ENCODE measurements around the gene NUDT14. TPM values are rescaled to one million over a fixed set of nuclear protein-coding genes. Genes with fewer than 3 reads are reported as not detected.

NUDT14 gene
- total RNA-seq, 6 donors from 2014 or later = 17.9 to 87.5 (median 54.9) TPM

GRCh38 chr14:105141486-105142281 lies 39.4 kb downstream of the NUDT14 start:
- H3K4me1 ChIP-seq = no peaks in the 10 kb centered on the region
- peaks cover 0 to 39% (median 12%) of the 10 kb centered on the region in 4 donors for H3K36me3 ChIP-seq
- H3K9me3 ChIP-seq = peaks cover 8 to 17% (median 12%) of the 10 kb centered on the region in 4 donors
- ATAC-seq (ENCODE audit: low FRiP score in 2 of 2) (no peak), DNase-seq (peak in 1 of 2 donors; percentile 81)
- TF ChIP-seq EP300 (IDR thresholded peaks at IDR 0.05) (no peak), CTCF (IDR thresholded peaks at IDR 0.05) (no peak), POLR2A (IDR thresholded peaks at IDR 0.05) (no peak), POLR2AphosphoS5 (IDR thresholded peaks at IDR 0.05) (no peak)
- H3K27ac ChIP-seq = no peak overlapping the region
- H3K4me3 ChIP-seq = no peak overlapping the region
- 93 to 95% methylated on average over 39 to 42 of the region's 43 CpGs for WGBS, 2 donors
- H3K27me3 ChIP-seq = no peaks in the 10 kb centered on the region

- H3K36me3 ChIP-seq = peaks cover 0 to 36% (median 9%) of the 10 kb centered on the region in 4 donors
- H3K4me1 ChIP-seq = no peaks in the 10 kb centered on the region
- 90 to 96% methylated on average over 6 of the region's 6 CpGs for WGBS, 2 donors
- peaks cover 8 to 17% (median 12%) of the 10 kb centered on the region in 4 donors for H3K9me3 ChIP-seq
- DNase-seq (peak in 1 of 2 donors; percentile 22), ATAC-seq (ENCODE audit: low FRiP score in 2 of 2) (no peak)
- H3K27me3 ChIP-seq = no peaks in the 10 kb centered on the region
- no peak for TF ChIP-seq EP300 (IDR thresholded peaks at IDR 0.05)
- no peak for TF ChIP-seq POLR2AphosphoS5 (IDR thresholded peaks at IDR 0.05)
- no peak for TF ChIP-seq CTCF (IDR thresholded peaks at IDR 0.05)
- no peak for TF ChIP-seq POLR2A (IDR thresholded peaks at IDR 0.05)
- no peak overlapping the region for H3K4me3 ChIP-seq
- H3K27ac ChIP-seq = no peak overlapping the region
Observed at GRCh38 chr14:105141026-105141425, 40.1 kb downstream of the NUDT14 start.

- Histone ChIP-seq H3K27ac (no peak overlapping the region), H3K9me3 (peaks cover 8 to 17% (median 12%) of the 10 kb centered on the region in 4 donors), H3K27me3 (no peaks in the 10 kb centered on the region), H3K4me3 (no peak overlapping the region), H3K4me1 (no peaks in the 10 kb centered on the region), H3K36me3 (peaks cover 0 to 32% (median 7%) of the 10 kb centered on the region in 4 donors)
- no peak for DNase-seq
- ATAC-seq (ENCODE audit: low FRiP score in 2 of 2) = no peak
- WGBS, 2 donors = 85 to 89% methylated on average over 7 of the region's 7 CpGs
- no peak for TF ChIP-seq CTCF (IDR thresholded peaks at IDR 0.05)
Observed at GRCh38 chr14:105140581-105140980, 40.5 kb downstream of the NUDT14 start.

- Histone ChIP-seq H3K27ac (no peak overlapping the region), H3K9me3 (peaks cover 8 to 17% (median 12%) of the 10 kb centered on the region in 4 donors), H3K4me3 (no peak overlapping the region), H3K4me1 (no peaks in the 10 kb centered on the region), H3K36me3 (peaks cover 0 to 30% (median 4%) of the 10 kb centered on the region in 4 donors), H3K27me3 (no peaks in the 10 kb centered on the region)
- TF ChIP-seq POLR2AphosphoS5 (IDR thresholded peaks at IDR 0.05) (no peak), EP300 (IDR thresholded peaks at IDR 0.05) (no peak)
- DNase-seq = no peak
- WGBS, 2 donors = 92 to 100% methylated on average over 5 of the region's 5 CpGs
- ATAC-seq (ENCODE audit: low FRiP score in 2 of 2) = no peak
Observed at GRCh38 chr14:105139831-105140239, 41.3 kb downstream of the NUDT14 start.

GRCh38 chr14:105139212-105139825 lies 41.8 kb downstream of the NUDT14 start:
- TF ChIP-seq POLR2AphosphoS5 (IDR thresholded peaks at IDR 0.05) = no peak
- no peak for TF ChIP-seq POLR2A (IDR thresholded peaks at IDR 0.05)
- no peak for TF ChIP-seq CTCF (IDR thresholded peaks at IDR 0.05)
- no peak for TF ChIP-seq EP300 (IDR thresholded peaks at IDR 0.05)
- Histone ChIP-seq H3K27ac (no peak overlapping the region), H3K4me1 (no peaks in the 10 kb centered on the region), H3K27me3 (no peaks in the 10 kb centered on the region), H3K4me3 (no peak overlapping the region), H3K36me3 (peaks cover 0 to 30% (median 4%) of the 10 kb centered on the region in 4 donors), H3K9me3 (peaks cover 8 to 17% (median 12%) of the 10 kb centered on the region in 4 donors)
- peak in 1 of 2 donors; percentile 59 for DNase-seq
- WGBS, 2 donors = 84 to 86% methylated on average over 1 to 10 of the region's 10 CpGs
- ATAC-seq (ENCODE audit: low FRiP score in 2 of 2) = no peak
